Peyer's patch (tissue), 4 donors: ENCODE data around the gene ZNF143. TPM values are rescaled to one million over a fixed set of nuclear protein-coding genes. Genes with fewer than 3 reads are reported as not detected.

ENCODE experiments used
- DNase-seq, 3 donors: peaks; one replicate each; pipeline ENCODE4 v3.0.0-alpha.2; 2017 to 2019
- H3K27ac ChIP-seq, 4 donors: fragments of 200-600 bp; sonication (generic); one replicate each; pipeline ENCODE4 v1.5.1; 2016 to 2019
- H3K27me3 ChIP-seq, 2 donors: fragments of 200-600 bp; sonication (generic); one replicate each; pipeline ENCODE4 v1.5.1; 2019
- H3K36me3 ChIP-seq, 3 donors: fragments of 200-600 bp; sonication (generic); one replicate each; pipeline ENCODE4 v1.5.1; 2016 to 2019
- H3K4me1 ChIP-seq, 4 donors: fragments of 200-600 bp; sonication (generic); one replicate each; pipeline ENCODE4 v1.5.1; 2016 to 2019
- H3K4me3 ChIP-seq, 4 donors: fragments of 200-600 bp; sonication (generic); 1 replicate in 3 of 4; 2 replicates in 1 of 4; pipeline ENCODE4 v1.5.1; 2016 to 2019; ENCODE audit warnings: mild to moderate bottlenecking in 1 of 4
- H3K9me3 ChIP-seq, 4 donors: fragments of 200-600 bp; sonication (generic); one replicate each; pipeline ENCODE4 v1.5.1; 2016 to 2019; ENCODE audit warnings: mild to moderate bottlenecking in 1 of 4
- CTCF ChIP-seq, 6 experiments: fragments of 450-650 bp in 4 of 6; fragments of 200-600 bp in 2 of 6; sonication (generic) in 1 of 6; IDR thresholded peaks; one replicate each; pipeline ENCODE4 v1.5.1; 2017 to 2019; ENCODE audit warnings: antibody characterized with exemption in 6 of 6, mild to moderate bottlenecking in 3 of 6, moderate library complexity in 1 of 6
- POLR2A ChIP-seq, 2 donors: fragments of 450-650 bp; IDR thresholded peaks; one replicate each; pipeline ENCODE4 v1.5.1; 2017; ENCODE audit warnings: antibody characterized with exemption in 2 of 2, mild to moderate bottlenecking in 2 of 2, moderate library complexity in 2 of 2
- total RNA-seq, 4 donors: library from RNA; depleted of rRNA; stranded (reverse); fragments of >200 nt; gene quantifications; one replicate each; pipeline ENCODE4 v1.1.0, GENCODE V29; 2016

Gene ZNF143
- total RNA-seq, 4 donors from 2014 or later: 8.5 to 56.1 (median 35.7) TPM

- DNase-seq: no peak
- Histone ChIP-seq H3K9me3 (no peaks in the 10 kb centered on the region), H3K27ac (peak overlapping the region in 2 of 4 donors; percentile 10 to 92), H3K4me1 (peaks cover 4 to 39% (median 11%) of the 10 kb centered on the region in 4 donors), H3K36me3 (no peaks in the 10 kb centered on the region), H3K4me3 (no peak overlapping the region), H3K27me3 (no peaks in the 10 kb centered on the region)
- no peak for TF ChIP-seq POLR2A (IDR thresholded peaks at IDR 0.05)
- TF ChIP-seq CTCF (IDR thresholded peaks at IDR 0.05): no peak
Observed at GRCh38 chr11:9567401-9567800, 106.6 kb downstream of the ZNF143 start.

- Histone ChIP-seq H3K4me1 (peaks cover 4 to 39% (median 11%) of the 10 kb centered on the region in 4 donors), H3K4me3 (no peak overlapping the region), H3K9me3 (no peaks in the 10 kb centered on the region), H3K36me3 (no peaks in the 10 kb centered on the region), H3K27ac (peak overlapping the region; percentile 74 to 92 (median 79)), H3K27me3 (no peaks in the 10 kb centered on the region)
- no peak for DNase-seq
- no peak for TF ChIP-seq POLR2A (IDR thresholded peaks at IDR 0.05)
- no peak for TF ChIP-seq CTCF (IDR thresholded peaks at IDR 0.05)
Observed at GRCh38 chr11:9568161-9568853, 107.5 kb downstream of the ZNF143 start.

GRCh38 chr11:9568854-9569587, 108.2 kb downstream of the ZNF143 start:
- TF ChIP-seq POLR2A (IDR thresholded peaks at IDR 0.05) (peak in 1 of 2 donors; percentile 64), CTCF (IDR thresholded peaks at IDR 0.05) (no peak)
- H3K9me3 ChIP-seq: no peaks in the 10 kb centered on the region
- no peak overlapping the region for H3K4me3 ChIP-seq
- DNase-seq: peak; percentile 41 to 90 (median 77)
- H3K4me1 ChIP-seq: peaks cover 4 to 39% (median 11%) of the 10 kb centered on the region in 4 donors
- no peaks in the 10 kb centered on the region for H3K36me3 ChIP-seq
- peak overlapping the region; percentile 74 to 92 (median 79) for H3K27ac ChIP-seq
- no peaks in the 10 kb centered on the region for H3K27me3 ChIP-seq

GRCh38 chr11:9569588-9570164, 108.9 kb downstream of the ZNF143 start:
- no peaks in the 10 kb centered on the region for H3K27me3 ChIP-seq
- no peak overlapping the region for H3K4me3 ChIP-seq
- TF ChIP-seq CTCF (IDR thresholded peaks at IDR 0.05) (no peak), POLR2A (IDR thresholded peaks at IDR 0.05) (peak in 1 of 2 donors; percentile 6)
- no peaks in the 10 kb centered on the region for H3K36me3 ChIP-seq
- H3K9me3 ChIP-seq: no peaks in the 10 kb centered on the region
- peaks cover 4 to 39% (median 11%) of the 10 kb centered on the region in 4 donors for H3K4me1 ChIP-seq
- peak overlapping the region; percentile 74 to 92 (median 79) for H3K27ac ChIP-seq
- no peak for DNase-seq

- Histone ChIP-seq H3K4me3 (no peak overlapping the region), H3K36me3 (no peaks in the 10 kb centered on the region), H3K9me3 (no peaks in the 10 kb centered on the region), H3K27ac (peak overlapping the region in 2 of 4 donors; percentile 74 to 92), H3K4me1 (peaks cover 4 to 39% (median 11%) of the 10 kb centered on the region in 4 donors), H3K27me3 (no peaks in the 10 kb centered on the region)
- TF ChIP-seq POLR2A (IDR thresholded peaks at IDR 0.05) (no peak), CTCF (IDR thresholded peaks at IDR 0.05) (no peak)
- no peak for DNase-seq
Observed at GRCh38 chr11:9570313-9571025, 109.7 kb downstream of the ZNF143 start.
